Stimulated activated naive B cell treated with anti-CD40 and anti-IgM and Interleukin-4, amounts not matched to agents 10 μg/mL and 1 μg/mL and 100 μg/mL, for 72 hours (primary cell): Measurements from ENCODE around the gene CTTNBP2.

Experiments
- ATAC-seq, 2 donors: fragments of 150-1000 bp; cut with Tn5 transposase; replicated peaks; 2 replicates each; pipeline ENCODE4 v1.10.0; 2021; ENCODE audit warnings: moderate library complexity in 1 of 2
- DNase-seq: peaks from one replicate; pipeline ENCODE4 v3.0.0; 2021
- H3K27ac Mint-ChIP-seq: one replicate; pipeline ENCODE4 v1.8.0; 2022; ENCODE audit warnings: mild to moderate bottlenecking, mixed read lengths
- H3K27me3 Mint-ChIP-seq, 2 donors: one replicate each; pipeline ENCODE4 v1.8.0; 2022; ENCODE audit warnings: mixed read lengths in 2 of 2
- H3K36me3 Mint-ChIP-seq, 2 donors: one replicate each; pipeline ENCODE4 v1.8.0; 2022; ENCODE audit warnings: mixed read lengths in 2 of 2, mild to moderate bottlenecking in 1 of 2
- H3K4me1 Mint-ChIP-seq, 2 donors: one replicate each; pipeline ENCODE4 v1.8.0; 2022; ENCODE audit warnings: mixed read lengths in 2 of 2, mild to moderate bottlenecking in 1 of 2
- H3K4me3 Mint-ChIP-seq, 2 donors: one replicate each; pipeline ENCODE4 v1.8.0; 2022; ENCODE audit warnings: mild to moderate bottlenecking in 2 of 2, mixed read lengths in 2 of 2, moderate library complexity in 1 of 2
- H3K9me3 Mint-ChIP-seq, 2 donors: one replicate each; pipeline ENCODE4 v1.8.0; 2022; ENCODE audit warnings: mixed read lengths in 2 of 2, mild to moderate bottlenecking in 1 of 2

CTTNBP2 gene

GRCh38 chr7:117750612-117751563, 122.4 kb downstream of the CTTNBP2 start:
- H3K36me3 Mint-ChIP-seq: no peaks in the 10 kb centered on the region
- H3K27ac Mint-ChIP-seq: no peak overlapping the region
- DNase-seq: no peak
- no peak for ATAC-seq
- no peaks in the 10 kb centered on the region for H3K4me1 Mint-ChIP-seq
- no peaks in the 10 kb centered on the region for H3K9me3 Mint-ChIP-seq
- peaks cover 3 to 11% of the 10 kb centered on the region in 2 donors for H3K27me3 Mint-ChIP-seq
- no peak overlapping the region for H3K4me3 Mint-ChIP-seq

DNA sequence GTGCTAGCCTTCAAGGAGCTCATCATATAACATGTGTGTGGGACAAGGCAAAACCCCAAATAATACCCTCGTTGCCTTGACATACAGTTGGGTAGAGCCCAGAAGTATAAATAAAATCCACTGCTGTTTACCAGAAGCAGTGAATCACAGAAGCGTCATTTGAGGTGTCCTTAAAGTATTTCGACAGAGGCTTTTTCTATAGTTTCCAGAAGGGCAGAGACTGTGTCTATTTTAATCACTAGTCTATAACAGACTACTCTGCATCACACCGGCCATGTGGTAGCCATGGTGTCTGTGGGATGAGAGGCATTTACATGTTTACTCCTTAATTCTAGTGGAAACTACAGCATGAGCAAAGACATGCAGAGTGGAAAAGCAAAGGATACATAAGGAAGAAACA, 131.3 kb downstream of the CTTNBP2 start:
- Mint-ChIP-seq H3K36me3 (no peaks in the 10 kb centered on the region), H3K4me1 (no peaks in the 10 kb centered on the region)
- no peak for ATAC-seq

GRCh38 chr7:117739085-117739484, 134.2 kb downstream of the CTTNBP2 start:
- Mint-ChIP-seq H3K36me3 (no peaks in the 10 kb centered on the region), H3K4me3 (no peak overlapping the region), H3K4me1 (no peaks in the 10 kb centered on the region), H3K9me3 (no peaks in the 10 kb centered on the region), H3K27me3 (no peaks in the 10 kb centered on the region), H3K27ac (no peak overlapping the region)
- DNase-seq (no peak), ATAC-seq (no peak)

More for the DNA sequence above, 131.3 kb downstream of the CTTNBP2 start:
- no peak overlapping the region for H3K4me3 Mint-ChIP-seq
- DNase-seq: no peak
- H3K9me3 Mint-ChIP-seq: no peaks in the 10 kb centered on the region
- H3K27ac Mint-ChIP-seq: no peak overlapping the region
- H3K27me3 Mint-ChIP-seq: peaks cover 0 to 5% of the 10 kb centered on the region in 2 donors

DNA sequence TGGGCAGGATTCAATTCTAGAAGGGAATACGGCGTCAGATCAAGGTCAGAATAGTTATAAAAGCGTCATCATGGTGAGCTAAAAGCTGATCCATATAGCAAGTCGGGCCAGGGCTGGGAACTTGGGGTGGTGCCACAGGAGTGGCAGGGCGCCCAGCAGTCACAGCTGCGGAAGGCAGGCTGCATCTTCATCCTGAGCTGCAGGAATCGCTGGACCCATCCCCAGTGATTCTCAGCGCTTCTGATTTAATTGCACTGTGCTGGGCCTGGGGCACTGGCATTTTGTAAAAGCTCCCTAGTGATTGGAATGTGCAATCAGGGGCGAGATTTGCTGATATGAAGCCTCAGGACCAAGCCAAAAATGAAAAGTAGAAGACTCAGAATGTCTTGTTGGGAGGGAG, 135.3 kb downstream of the CTTNBP2 start:
- no peak for DNase-seq
- H3K27me3 Mint-ChIP-seq: no peaks in the 10 kb centered on the region
- H3K4me3 Mint-ChIP-seq: no peak overlapping the region

GRCh38 chr7:117731455-117731854, 141.8 kb downstream of the CTTNBP2 start:
- H3K27ac Mint-ChIP-seq: no peak overlapping the region
- H3K4me3 Mint-ChIP-seq: no peak overlapping the region
- H3K4me1 Mint-ChIP-seq: peaks cover 0 to 6% of the 10 kb centered on the region in 2 donors
- DNase-seq (peak; percentile 45), ATAC-seq (peak; percentile 78 to 83)
- no peaks in the 10 kb centered on the region for H3K36me3 Mint-ChIP-seq
- peaks cover 29 to 35% of the 10 kb centered on the region in 2 donors for H3K27me3 Mint-ChIP-seq
- no peaks in the 10 kb centered on the region for H3K9me3 Mint-ChIP-seq

More for the DNA sequence above, 135.3 kb downstream of the CTTNBP2 start:
- ATAC-seq: no peak
- Mint-ChIP-seq H3K27ac (no peak overlapping the region), H3K36me3 (no peaks in the 10 kb centered on the region), H3K9me3 (no peaks in the 10 kb centered on the region), H3K4me1 (no peaks in the 10 kb centered on the region)

DNA sequence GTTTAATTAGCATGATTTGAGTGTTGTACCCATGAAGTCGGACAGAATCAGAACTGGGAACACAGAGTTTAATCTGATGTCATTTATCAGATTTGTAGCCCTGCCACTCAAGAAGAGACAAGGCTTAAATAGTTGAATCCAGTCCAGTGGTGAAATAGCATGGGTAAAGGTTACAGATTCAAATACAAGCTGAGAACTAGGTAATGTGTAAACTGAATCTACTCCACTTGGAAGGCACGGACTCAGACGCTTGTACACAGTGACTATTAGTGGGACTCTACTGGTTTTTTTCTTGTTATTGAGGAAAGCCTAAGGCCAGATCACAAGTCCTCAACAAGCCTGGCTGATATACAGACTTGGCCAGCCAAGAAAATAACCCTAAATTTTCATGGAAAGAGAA, 142.9 kb downstream of the CTTNBP2 start:
- Mint-ChIP-seq H3K4me1 (peaks cover 0 to 6% of the 10 kb centered on the region in 2 donors), H3K9me3 (no peaks in the 10 kb centered on the region), H3K27me3 (peaks cover 31 to 38% of the 10 kb centered on the region in 2 donors), H3K36me3 (no peaks in the 10 kb centered on the region), H3K4me3 (no peak overlapping the region), H3K27ac (no peak overlapping the region)
- no peak for DNase-seq
- ATAC-seq: no peak

- Mint-ChIP-seq H3K27me3 (peaks cover 31 to 38% of the 10 kb centered on the region in 2 donors), H3K27ac (no peak overlapping the region), H3K9me3 (no peaks in the 10 kb centered on the region), H3K36me3 (no peaks in the 10 kb centered on the region), H3K4me1 (peaks cover 0 to 6% of the 10 kb centered on the region in 2 donors), H3K4me3 (no peak overlapping the region)
- ATAC-seq: peak; percentile 65 to 84
- DNase-seq: peak; percentile 6
Measured at GRCh38 chr7:117728890-117729624, 144.2 kb downstream of the CTTNBP2 start.

GRCh38 chr7:117724898-117725297, 148.3 kb downstream of the CTTNBP2 start:
- Mint-ChIP-seq H3K4me3 (no peak overlapping the region), H3K9me3 (no peaks in the 10 kb centered on the region), H3K27me3 (peaks cover 23 to 27% of the 10 kb centered on the region in 2 donors), H3K4me1 (peaks cover 0 to 6% of the 10 kb centered on the region in 2 donors), H3K27ac (no peak overlapping the region), H3K36me3 (no peaks in the 10 kb centered on the region)
- ATAC-seq: no peak
- no peak for DNase-seq

GRCh38 chr7:117719377-117719776, 153.9 kb downstream of the CTTNBP2 start:
- Mint-ChIP-seq H3K27me3 (peaks cover 0 to 8% of the 10 kb centered on the region in 2 donors), H3K9me3 (no peaks in the 10 kb centered on the region), H3K4me3 (no peak overlapping the region), H3K4me1 (no peaks in the 10 kb centered on the region), H3K36me3 (no peaks in the 10 kb centered on the region), H3K27ac (no peak overlapping the region)
- ATAC-seq (no peak), DNase-seq (no peak)

- DNase-seq: no peak
- no peak overlapping the region for H3K4me3 Mint-ChIP-seq
- H3K4me1 Mint-ChIP-seq: no peaks in the 10 kb centered on the region
- no peak for ATAC-seq
- H3K27me3 Mint-ChIP-seq: peaks cover 0 to 11% of the 10 kb centered on the region in 2 donors
- H3K9me3 Mint-ChIP-seq: no peaks in the 10 kb centered on the region
- H3K27ac Mint-ChIP-seq: no peak overlapping the region
- no peaks in the 10 kb centered on the region for H3K36me3 Mint-ChIP-seq
Measured at GRCh38 chr7:117718116-117718835, 155.0 kb downstream of the CTTNBP2 start.

- Mint-ChIP-seq H3K9me3 (no peaks in the 10 kb centered on the region), H3K27me3 (peaks cover 0 to 11% of the 10 kb centered on the region in 2 donors), H3K36me3 (no peaks in the 10 kb centered on the region), H3K27ac (no peak overlapping the region), H3K4me3 (no peak overlapping the region), H3K4me1 (no peaks in the 10 kb centered on the region)
- DNase-seq (no peak), ATAC-seq (no peak)
Measured at GRCh38 chr7:117717357-117717756, 155.9 kb downstream of the CTTNBP2 start.

- H3K4me1 Mint-ChIP-seq: no peaks in the 10 kb centered on the region
- H3K9me3 Mint-ChIP-seq: no peaks in the 10 kb centered on the region
- H3K27ac Mint-ChIP-seq: no peak overlapping the region
- H3K27me3 Mint-ChIP-seq: peaks cover 0 to 11% of the 10 kb centered on the region in 2 donors
- no peaks in the 10 kb centered on the region for H3K36me3 Mint-ChIP-seq
- no peak overlapping the region for H3K4me3 Mint-ChIP-seq
- ATAC-seq: no peak
- no peak for DNase-seq
Measured at GRCh38 chr7:117716707-117717299, 156.4 kb downstream of the CTTNBP2 start.

DNA sequence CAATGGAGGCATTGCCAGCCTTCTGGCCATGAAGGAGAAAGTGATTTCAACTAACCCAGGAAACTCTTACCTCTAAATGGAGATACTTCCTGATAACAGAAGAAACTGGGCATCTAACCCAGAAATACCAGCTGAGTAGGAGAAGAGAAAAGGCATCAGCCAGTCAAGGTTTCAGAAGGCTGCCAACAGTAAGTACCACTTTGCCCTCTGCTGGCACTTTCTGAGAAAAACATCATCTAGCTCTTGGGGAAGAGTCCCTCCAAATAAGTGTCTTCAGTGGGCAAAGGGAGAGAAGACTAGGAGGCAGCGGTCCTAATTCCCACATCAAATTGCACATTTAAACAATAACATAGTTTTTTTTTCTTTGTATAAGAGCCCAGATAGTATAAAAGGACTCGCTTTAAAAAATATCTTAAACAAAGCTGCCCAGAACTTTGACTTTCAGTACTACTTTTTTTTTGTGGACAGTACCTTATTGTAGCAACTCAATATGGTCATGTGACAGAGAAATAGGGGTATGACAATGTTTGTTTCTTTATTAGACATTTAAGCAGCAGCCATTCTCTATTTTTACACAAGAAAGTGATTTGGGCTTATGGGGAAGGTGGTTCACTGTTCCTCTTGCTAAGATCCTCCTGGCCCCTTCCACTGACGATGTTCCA, 157.3 kb downstream of the CTTNBP2 start:
- DNase-seq (no peak), ATAC-seq (peak; percentile 54 to 72)
- Mint-ChIP-seq H3K27ac (no peak overlapping the region), H3K4me1 (no peaks in the 10 kb centered on the region), H3K9me3 (no peaks in the 10 kb centered on the region), H3K36me3 (no peaks in the 10 kb centered on the region), H3K4me3 (no peak overlapping the region), H3K27me3 (peaks cover 0 to 11% of the 10 kb centered on the region in 2 donors)
